ENCODE results near the gene LRP4. TPM values are rescaled to one million over a fixed set of nuclear protein-coding genes. Genes with fewer than 3 reads are reported as not detected.

The LRP4 gene
- total RNA-seq, 3 donors from 2014 or later: 5.2 to 7.5 (median 6.4) TPM

DNA sequence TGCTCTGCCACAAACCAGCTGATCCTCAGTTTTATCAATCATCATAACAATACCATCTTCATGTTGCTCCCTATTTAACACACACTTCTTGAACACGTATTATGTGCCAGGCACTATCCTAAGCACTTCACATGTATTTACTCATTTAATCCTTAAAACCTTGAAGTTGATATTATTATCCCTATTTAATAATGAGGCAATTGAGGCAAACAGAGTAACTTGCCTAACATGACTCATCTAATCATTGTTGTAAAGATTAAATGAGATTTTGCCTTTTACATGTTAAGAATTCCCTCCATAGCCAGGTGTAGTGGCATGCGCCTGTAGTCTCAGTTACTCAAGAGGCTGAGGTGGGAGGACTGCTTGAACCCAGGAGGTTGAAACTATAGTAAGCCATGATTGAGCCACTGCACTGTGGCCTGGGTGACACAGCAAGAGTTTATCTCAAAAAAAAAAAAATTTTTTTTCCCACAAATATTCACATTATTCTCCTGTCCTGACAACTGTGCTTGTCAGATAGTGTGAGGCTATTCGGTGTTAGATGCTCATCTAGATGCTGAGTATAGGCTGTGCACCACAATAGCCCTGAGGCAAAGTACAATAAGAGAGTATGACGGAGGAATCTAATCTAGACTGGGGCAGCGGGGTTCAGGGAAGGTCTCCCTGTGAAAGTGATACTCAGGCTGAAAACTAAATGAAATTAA is 85.7 kb downstream of the LRP4 start:
- TF ChIP-seq, protein P1, sequence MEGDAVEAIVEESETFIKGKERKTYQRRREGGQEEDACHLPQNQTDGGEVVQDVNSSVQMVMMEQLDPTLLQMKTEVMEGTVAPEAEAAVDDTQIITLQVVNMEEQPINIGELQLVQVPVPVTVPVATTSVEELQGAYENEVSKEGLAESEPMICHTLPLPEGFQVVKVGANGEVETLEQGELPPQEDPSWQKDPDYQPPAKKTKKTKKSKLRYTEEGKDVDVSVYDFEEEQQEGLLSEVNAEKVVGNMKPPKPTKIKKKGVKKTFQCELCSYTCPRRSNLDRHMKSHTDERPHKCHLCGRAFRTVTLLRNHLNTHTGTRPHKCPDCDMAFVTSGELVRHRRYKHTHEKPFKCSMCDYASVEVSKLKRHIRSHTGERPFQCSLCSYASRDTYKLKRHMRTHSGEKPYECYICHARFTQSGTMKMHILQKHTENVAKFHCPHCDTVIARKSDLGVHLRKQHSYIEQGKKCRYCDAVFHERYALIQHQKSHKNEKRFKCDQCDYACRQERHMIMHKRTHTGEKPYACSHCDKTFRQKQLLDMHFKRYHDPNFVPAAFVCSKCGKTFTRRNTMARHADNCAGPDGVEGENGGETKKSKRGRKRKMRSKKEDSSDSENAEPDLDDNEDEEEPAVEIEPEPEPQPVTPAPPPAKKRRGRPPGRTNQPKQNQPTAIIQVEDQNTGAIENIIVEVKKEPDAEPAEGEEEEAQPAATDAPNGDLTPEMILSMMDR (IDR thresholded peaks at IDR 0.05): no peak
- no peak for TF ChIP-seq POLR2AphosphoS5 (IDR thresholded peaks at IDR 0.05)
- TF ChIP-seq POLR2A (IDR thresholded peaks at IDR 0.05): no peak
- Histone ChIP-seq H3K27me3 (no peaks in the 10 kb centered on the region), H3K36me3 (no peaks in the 10 kb centered on the region), H3K4me1 (no peaks in the 10 kb centered on the region), H3K4me3 (no peak overlapping the region), H3K9me3 (no peaks in the 10 kb centered on the region), H3K27ac (no peak overlapping the region)
- intact Hi-C loops (cut with DNase I; ENCODE audit: low total_unique reads): no loop called here
- DNase-seq (ENCODE audit: low spot score in 2 of 2): no peak

DNA sequence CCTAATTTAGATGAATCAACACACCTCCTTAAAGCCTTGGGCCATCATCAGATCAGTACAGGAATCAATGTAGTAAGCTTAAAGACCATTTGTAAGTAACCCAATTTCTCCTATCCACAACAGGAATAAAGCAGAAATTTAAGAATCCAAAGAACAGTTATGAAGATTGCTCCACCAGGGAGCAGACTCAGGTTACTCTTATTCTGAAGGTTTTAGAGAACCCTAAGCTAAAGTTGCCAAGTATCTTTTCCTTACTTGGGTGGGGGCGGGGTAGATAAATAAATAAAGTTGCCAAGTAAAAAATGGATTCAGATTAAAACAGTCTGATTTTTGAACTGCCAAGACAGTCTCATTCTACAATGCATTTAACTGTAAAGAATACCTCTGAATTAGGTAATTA is 90.4 kb downstream of the LRP4 start:
- Histone ChIP-seq H3K4me1 (peaks cover 0 to 8% of the 10 kb centered on the region in 2 donors), H3K36me3 (no peaks in the 10 kb centered on the region), H3K4me3 (no peak overlapping the region), H3K9me3 (no peaks in the 10 kb centered on the region), H3K27me3 (no peaks in the 10 kb centered on the region), H3K27ac (no peak overlapping the region)
- TF ChIP-seq, protein P1 (IDR thresholded peaks at IDR 0.05): no peak
- TF ChIP-seq POLR2A (IDR thresholded peaks at IDR 0.05) (no peak), POLR2AphosphoS5 (IDR thresholded peaks at IDR 0.05) (no peak)
- DNase-seq (ENCODE audit: low spot score in 2 of 2): no peak
- intact Hi-C loops (cut with DNase I; ENCODE audit: low total_unique reads): no loop called here

DNA sequence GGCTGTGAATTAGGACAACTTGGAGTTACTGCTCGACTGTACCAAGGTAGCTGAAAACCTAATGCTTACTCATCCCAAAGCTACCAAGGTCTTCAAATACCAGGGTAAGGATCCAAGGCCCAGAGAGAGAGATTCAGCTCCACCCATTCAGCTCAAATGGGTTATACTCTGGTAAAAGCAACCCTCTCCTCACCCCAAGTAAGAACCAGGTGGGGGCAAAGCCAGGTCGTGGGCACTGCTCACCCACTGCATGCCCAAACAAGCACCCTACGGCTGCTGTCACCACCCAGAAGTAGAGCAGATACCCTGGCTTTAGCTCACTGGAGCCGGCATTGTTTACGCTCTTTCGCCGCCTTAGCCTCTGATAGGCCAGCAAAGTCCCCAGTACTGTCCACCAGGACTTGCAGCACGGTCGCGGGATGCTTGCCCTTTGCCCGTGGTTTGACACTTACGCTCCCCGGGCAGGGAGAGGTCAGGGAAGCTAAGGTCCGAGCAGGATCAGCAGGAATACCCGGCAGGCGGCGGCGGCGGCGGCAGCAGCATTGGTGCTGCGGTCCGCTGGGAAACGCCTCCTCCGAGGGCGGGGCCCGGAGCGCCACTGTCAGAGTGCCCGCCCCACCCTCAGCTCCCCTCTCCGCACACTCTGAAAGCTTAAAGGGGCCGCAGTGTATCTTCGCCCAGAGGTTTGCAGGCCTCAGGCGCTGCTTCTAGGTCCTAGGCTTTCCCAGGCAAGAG is 91.9 kb downstream of the LRP4 start:
- Histone ChIP-seq H3K4me3 (peak overlapping the region; percentile 46 to 78 (median 63)), H3K27ac (peak overlapping the region; percentile 78 to 79), H3K4me1 (peaks cover 0 to 8% of the 10 kb centered on the region in 2 donors), H3K36me3 (no peaks in the 10 kb centered on the region), H3K9me3 (no peaks in the 10 kb centered on the region), H3K27me3 (no peaks in the 10 kb centered on the region)
- peak; percentile 55 to 67 for DNase-seq (ENCODE audit: low spot score in 2 of 2)
- TF ChIP-seq POLR2AphosphoS5 (IDR thresholded peaks at IDR 0.05) (peak in 1 of 3 donors; percentile 4), POLR2A (IDR thresholded peaks at IDR 0.05) (no peak)
- TF ChIP-seq, protein P1 (IDR thresholded peaks at IDR 0.05): peak in 1 of 3 donors; percentile 10
- intact Hi-C loops (cut with DNase I; ENCODE audit: low total_unique reads): no loop called here

DNA sequence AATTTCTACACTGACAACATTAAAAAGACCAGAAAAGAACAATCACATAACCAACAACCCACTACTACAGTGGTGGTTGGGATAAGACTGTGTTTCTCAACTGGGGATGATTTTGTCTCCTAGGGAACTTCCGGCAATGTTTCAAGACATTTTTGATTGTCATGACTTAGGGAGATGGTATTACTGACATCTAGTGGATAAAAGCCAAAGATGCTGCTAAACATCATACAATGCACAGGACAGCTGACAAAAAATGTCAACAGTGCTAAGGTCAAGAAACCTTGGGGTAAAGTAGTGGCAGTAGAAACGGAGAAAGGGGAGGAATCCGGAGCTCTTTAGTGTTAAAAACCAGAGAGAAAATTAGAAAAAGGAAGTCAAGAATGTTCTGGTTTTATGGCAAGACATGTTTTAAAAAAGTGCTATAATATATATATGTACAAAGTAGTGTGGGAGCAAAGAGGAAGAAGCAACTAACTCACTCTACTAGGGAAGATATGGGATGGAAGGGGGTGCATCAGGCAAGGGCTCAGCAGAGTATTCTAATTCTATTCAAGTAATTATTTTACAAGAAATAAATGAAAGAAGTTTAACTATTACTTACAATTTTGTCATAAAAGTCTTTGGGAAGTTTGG is 109.4 kb downstream of the LRP4 start:
- intact Hi-C loops (cut with DNase I; ENCODE audit: low total_unique reads): no loop called here
- DNase-seq (ENCODE audit: low spot score in 2 of 2): no peak
- no peak for TF ChIP-seq POLR2A (IDR thresholded peaks at IDR 0.05)
- TF ChIP-seq, protein P1 (IDR thresholded peaks at IDR 0.05): no peak
- TF ChIP-seq POLR2AphosphoS5 (IDR thresholded peaks at IDR 0.05): no peak

More for the DNA sequence above, 109.4 kb downstream of the LRP4 start:
- Histone ChIP-seq H3K9me3 (no peaks in the 10 kb centered on the region), H3K27me3 (no peaks in the 10 kb centered on the region), H3K4me1 (no peaks in the 10 kb centered on the region), H3K27ac (no peak overlapping the region), H3K4me3 (no peak overlapping the region), H3K36me3 (peaks cover 3% of the 10 kb centered on the region)

Other genes with a start within 250 kb of the LRP4 start
- 10 to 100 TPM; 26.5 to 55.7 (median 33.8) TPM for gene ARHGAP1, start 217.9 kb downstream of the LRP4 start, total RNA-seq
- 1 to 10 TPM; 6.4 to 8.0 (median 7.5) TPM for gene ZNF408, start 217.5 kb downstream of the LRP4 start, total RNA-seq
- gene F2, start 199.3 kb downstream of the LRP4 start, total RNA-seq: not detected
- gene CKAP5, start 72.3 kb downstream of the LRP4 start, total RNA-seq: 10 to 100 TPM; 32.1 to 45.2 (median 41.4) TPM
- gene CSTPP1, start 18.2 kb upstream of the LRP4 start, total RNA-seq: 10 to 100 TPM; 13.4 to 43.6 (median 30.5) TPM